ENCODE results near the gene RBKS. TPM values are rescaled to one million over a fixed set of nuclear protein-coding genes. Genes with fewer than 3 reads are reported as not detected.

Gene RBKS
- total RNA-seq, 1 experiment from 2014 or later: 9.2 TPM

Other genes starting within 250 kb of the RBKS start
- gene SUPT7L, start 226.8 kb downstream of the RBKS start, total RNA-seq (2022): 36.4 and 40.8 TPM in 2 replicates
- gene SLC4A1AP, start 226.5 kb downstream of the RBKS start, total RNA-seq (2022): 24.3 and 27.2 TPM in 2 replicates
- 204 and 233 TPM in 2 replicates for gene MRPL33, start 118.7 kb downstream of the RBKS start, total RNA-seq (2022)
- 45.1 and 57.6 TPM in 2 replicates for gene BABAM2, start 342 bp upstream of the RBKS start, total RNA-seq (2022)

All from MCF 10A (cell line).